Prostate gland (tissue), 2 donors: ENCODE results near the gene GAPT. TPM values are rescaled to one million over a fixed set of nuclear protein-coding genes. Genes with fewer than 3 reads are reported as not detected.

Source experiments
- DNase-seq: peaks from one replicate; pipeline ENCODE4 v3.0.0-alpha.2; 2019; ENCODE audit warnings: low spot score
- H3K27ac ChIP-seq, 2 donors: fragments of 200-600 bp; sonication (generic); 2 replicates each; pipeline ENCODE4 v1.5.1; 2017 to 2019
- H3K27me3 ChIP-seq: fragments of 200-600 bp; sonication (generic); replicated peaks from 2 replicates; pipeline ENCODE4 v1.5.1; 2019; ENCODE audit not compliant: insufficient read depth
- H3K36me3 ChIP-seq, 2 donors: fragments of 200-600 bp; sonication (generic); 1 replicate in 1 of 2; 2 replicates in 1 of 2; pipeline versions ENCODE4 v1.5.1 to v1.8.1; 2017 to 2019
- H3K4me1 ChIP-seq: fragments of 200-600 bp; sonication (generic); replicated peaks from 2 replicates; pipeline ENCODE4 v1.5.1; 2019
- H3K4me3 ChIP-seq, 2 donors: fragments of 200-600 bp; sonication (generic); 2 replicates each; pipeline ENCODE4 v1.5.1; 2017 to 2019
- H3K9me3 ChIP-seq: fragments of 200-600 bp; sonication (generic); 2 replicates; pipeline ENCODE4 v1.5.1; 2017
- POLR2A ChIP-seq: fragments of 450-650 bp; IDR thresholded peaks from one replicate; pipeline ENCODE4 v1.6.1; 2016; ENCODE audit warnings: antibody characterized with exemption, mild to moderate bottlenecking
- POLR2AphosphoS5 ChIP-seq: sonication (generic); formaldehyde crosslinking; IDR thresholded peaks from one replicate; pipeline ENCODE4 v1.6.1; 2017; ENCODE audit warnings: antibody characterized with exemption
- WGBS: methylation state at CpG from one replicate; pipeline ENCODE4 v1.1.5; 2018; 5-methylcytosine and 5-hydroxymethylcytosine counted together
- intact Hi-C: fragments of 100-400 bp; cut with DNase I; formaldehyde crosslinking; loops from one replicate; pipeline ENCODE4 v1.14.2; 2022
- total RNA-seq, 2 donors: library from RNA; depleted of rRNA; stranded (reverse); fragments of >200 nt; gene quantifications; one replicate each; pipeline ENCODE4 v1.1.0, GENCODE V29; 2016
- TF ChIP-seq, protein P1 (sequence below), 4 experiments: fragments of 200-600 bp in 2 of 4; fragments of 450-650 bp in 2 of 4; sonication (generic) in 2 of 4; IDR thresholded peaks; 1 replicate in 3 of 4; 2 replicates in 1 of 4; pipeline ENCODE4 v1.5.1; 2016 to 2019; ENCODE audit warnings: antibody characterized with exemption in 4 of 4, mild to moderate bottlenecking in 2 of 4, moderate library complexity in 2 of 4

Gene GAPT
- total RNA-seq, 2 donors from 2014 or later: 0.36 to 3.0 TPM

DNA sequence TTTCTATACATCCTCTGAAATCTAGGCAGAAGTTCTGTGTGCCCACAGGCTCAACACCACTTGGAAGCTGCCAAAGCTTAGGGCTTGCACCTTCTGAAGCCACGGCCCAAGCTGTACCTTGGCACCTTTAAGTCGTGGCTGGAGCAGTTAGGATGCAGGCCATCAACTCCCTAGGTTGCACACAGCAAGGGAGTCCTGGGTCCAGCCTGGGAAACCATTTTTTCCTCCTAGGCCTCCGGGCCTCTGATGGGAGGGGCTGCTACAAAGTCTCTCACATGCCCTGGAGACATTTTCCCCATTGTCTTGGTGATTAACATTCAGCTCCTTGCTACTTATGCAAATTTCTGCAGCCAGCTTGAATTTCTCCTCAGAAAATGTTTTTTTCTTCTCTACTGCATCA lies 15.8 kb upstream of the GAPT start:
- no peak overlapping the region for H3K4me3 ChIP-seq
- WGBS: 68% methylated on average over 3 of the region's 3 CpGs
- no peak overlapping the region for H3K27ac ChIP-seq
- H3K27me3 ChIP-seq: no peaks in the 10 kb centered on the region
- intact Hi-C loops: no loop called here
- no peaks in the 10 kb centered on the region for H3K9me3 ChIP-seq
- TF ChIP-seq, protein P1, sequence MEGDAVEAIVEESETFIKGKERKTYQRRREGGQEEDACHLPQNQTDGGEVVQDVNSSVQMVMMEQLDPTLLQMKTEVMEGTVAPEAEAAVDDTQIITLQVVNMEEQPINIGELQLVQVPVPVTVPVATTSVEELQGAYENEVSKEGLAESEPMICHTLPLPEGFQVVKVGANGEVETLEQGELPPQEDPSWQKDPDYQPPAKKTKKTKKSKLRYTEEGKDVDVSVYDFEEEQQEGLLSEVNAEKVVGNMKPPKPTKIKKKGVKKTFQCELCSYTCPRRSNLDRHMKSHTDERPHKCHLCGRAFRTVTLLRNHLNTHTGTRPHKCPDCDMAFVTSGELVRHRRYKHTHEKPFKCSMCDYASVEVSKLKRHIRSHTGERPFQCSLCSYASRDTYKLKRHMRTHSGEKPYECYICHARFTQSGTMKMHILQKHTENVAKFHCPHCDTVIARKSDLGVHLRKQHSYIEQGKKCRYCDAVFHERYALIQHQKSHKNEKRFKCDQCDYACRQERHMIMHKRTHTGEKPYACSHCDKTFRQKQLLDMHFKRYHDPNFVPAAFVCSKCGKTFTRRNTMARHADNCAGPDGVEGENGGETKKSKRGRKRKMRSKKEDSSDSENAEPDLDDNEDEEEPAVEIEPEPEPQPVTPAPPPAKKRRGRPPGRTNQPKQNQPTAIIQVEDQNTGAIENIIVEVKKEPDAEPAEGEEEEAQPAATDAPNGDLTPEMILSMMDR (IDR thresholded peaks at IDR 0.05): no peak
- TF ChIP-seq POLR2A (no peak), POLR2AphosphoS5 (no peak)
- DNase-seq: no peak
- no peaks in the 10 kb centered on the region for H3K36me3 ChIP-seq
- no peaks in the 10 kb centered on the region for H3K4me1 ChIP-seq

DNA sequence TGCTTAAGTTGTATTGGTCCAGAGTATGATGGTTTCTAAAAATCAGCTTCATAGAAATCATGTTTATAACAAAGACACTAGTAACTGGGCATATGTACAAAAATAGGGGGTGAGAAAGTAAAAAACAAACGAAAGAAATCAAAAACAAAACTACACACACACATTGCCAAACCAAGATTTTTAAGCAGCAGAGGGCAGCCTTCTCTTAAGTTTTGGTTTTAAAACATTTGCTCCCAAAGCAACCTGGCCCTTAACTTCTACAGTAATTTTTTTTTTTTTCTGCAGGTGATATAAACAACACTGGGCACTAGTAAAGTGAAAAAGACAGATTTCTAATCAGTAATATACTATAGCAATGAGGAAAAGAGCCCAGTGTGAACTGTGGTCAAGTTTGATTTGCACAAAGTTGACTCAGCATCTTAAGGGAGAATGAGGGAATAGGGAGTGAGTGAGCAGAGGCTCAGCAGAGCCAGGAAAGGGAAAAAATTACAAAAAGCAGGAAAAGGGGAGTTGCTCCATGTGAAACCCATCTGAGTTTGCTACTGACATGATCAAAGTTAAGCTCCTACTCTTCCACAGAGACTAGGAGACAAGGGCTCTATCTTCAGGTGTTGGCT lies 13.4 kb upstream of the GAPT start:
- H3K27ac ChIP-seq: no peak overlapping the region
- no peak for TF ChIP-seq POLR2A
- TF ChIP-seq, protein P1 (IDR thresholded peaks at IDR 0.05): peak in 1 of 4 experiments; percentile 16
- no peaks in the 10 kb centered on the region for H3K9me3 ChIP-seq
- no peaks in the 10 kb centered on the region for H3K36me3 ChIP-seq
- WGBS: 21% methylated on average over 1 of the region's 1 CpG
- H3K27me3 ChIP-seq: no peaks in the 10 kb centered on the region
- DNase-seq: no peak
- no peak overlapping the region for H3K4me3 ChIP-seq
- intact Hi-C loops: no loop called here
- no peaks in the 10 kb centered on the region for H3K4me1 ChIP-seq

DNA sequence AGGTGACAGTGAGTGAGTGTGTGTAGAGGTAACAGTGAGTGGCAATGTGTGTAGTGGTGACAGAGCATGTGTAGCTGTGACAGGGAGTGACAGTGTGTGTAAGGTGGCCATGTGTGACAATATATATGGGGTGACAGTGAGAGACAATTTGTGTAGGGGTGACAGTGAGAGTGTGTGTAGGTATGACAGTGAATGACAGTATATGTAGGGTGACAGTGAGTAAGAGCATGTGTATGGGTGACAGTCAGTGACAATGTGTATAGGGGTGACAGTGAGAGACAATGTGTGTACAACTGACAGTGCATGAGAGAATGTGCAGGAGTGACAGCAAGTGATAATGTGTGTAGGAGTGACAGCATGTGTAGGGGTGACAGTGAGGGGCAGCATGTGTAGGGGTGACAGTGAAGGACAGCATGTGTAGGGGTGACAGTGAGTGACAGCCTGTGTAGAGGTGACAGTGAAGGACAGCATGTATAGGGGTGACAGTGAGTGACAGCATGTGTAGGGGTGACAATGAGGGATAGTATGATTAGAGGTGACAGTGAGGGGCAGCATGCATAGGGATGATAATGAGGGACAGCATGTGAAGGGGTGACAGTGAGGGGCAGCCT lies 10.1 kb upstream of the GAPT start:
- H3K27me3 ChIP-seq: no peaks in the 10 kb centered on the region
- no peak for DNase-seq
- no peak overlapping the region for H3K4me3 ChIP-seq
- H3K36me3 ChIP-seq: no peaks in the 10 kb centered on the region
- H3K4me1 ChIP-seq: no peaks in the 10 kb centered on the region
- TF ChIP-seq POLR2A (no peak), POLR2AphosphoS5 (no peak)
- TF ChIP-seq, protein P1 (IDR thresholded peaks at IDR 0.05): no peak
- H3K9me3 ChIP-seq: no peaks in the 10 kb centered on the region
- intact Hi-C loops: no loop called here
- no peak overlapping the region for H3K27ac ChIP-seq

DNA sequence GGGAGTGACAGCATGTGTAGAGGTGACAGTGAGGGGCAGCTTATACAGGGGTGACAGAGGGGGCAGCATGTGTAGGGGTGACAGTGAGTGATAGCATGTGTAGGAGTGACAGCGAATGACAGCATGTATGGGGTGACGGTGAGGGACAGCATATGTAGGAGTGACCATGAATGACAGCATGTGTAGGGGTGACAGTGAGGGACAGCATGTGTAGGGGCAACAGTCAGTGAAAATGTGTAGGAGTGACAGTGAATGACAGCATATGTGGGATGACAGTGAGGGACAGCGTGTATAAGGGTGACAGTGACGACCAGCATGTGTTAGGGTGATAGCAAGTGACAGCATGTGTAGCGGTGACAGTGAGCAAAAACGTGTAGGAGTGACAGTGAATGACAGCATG lies 9.4 kb upstream of the GAPT start:
- Histone ChIP-seq H3K9me3 (no peaks in the 10 kb centered on the region), H3K27ac (no peak overlapping the region), H3K36me3 (no peaks in the 10 kb centered on the region), H3K4me1 (no peaks in the 10 kb centered on the region), H3K4me3 (no peak overlapping the region), H3K27me3 (no peaks in the 10 kb centered on the region)
- intact Hi-C loops: no loop called here
- WGBS: 86% methylated on average over 6 of the region's 6 CpGs
- DNase-seq: no peak
- TF ChIP-seq POLR2AphosphoS5 (no peak), POLR2A (no peak)
- TF ChIP-seq, protein P1 (IDR thresholded peaks at IDR 0.05): no peak

DNA sequence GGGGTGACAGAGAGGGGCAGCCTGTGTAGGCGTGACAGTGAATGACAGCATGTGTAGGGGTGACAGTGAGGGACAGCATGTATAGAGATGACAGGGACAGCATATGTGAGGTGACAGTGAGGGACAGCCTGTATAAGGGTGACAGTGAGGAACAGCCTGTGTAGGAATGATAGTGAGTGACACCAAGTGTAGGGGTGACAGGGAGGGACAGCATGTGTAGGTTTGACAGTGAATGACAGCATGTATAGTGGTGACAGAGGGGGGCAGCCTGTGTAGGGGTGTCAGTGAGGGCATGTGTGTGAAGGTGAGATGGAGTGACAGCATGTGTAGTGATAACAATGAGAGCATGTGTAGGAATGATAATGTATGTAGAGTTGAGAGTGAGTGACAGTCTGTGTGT lies 8.7 kb upstream of the GAPT start:
- 96% methylated on average over 1 of the region's 1 CpG for WGBS

More for the DNA sequence above, 8.7 kb upstream of the GAPT start:
- Histone ChIP-seq H3K27me3 (no peaks in the 10 kb centered on the region), H3K4me1 (no peaks in the 10 kb centered on the region), H3K27ac (no peak overlapping the region), H3K4me3 (no peak overlapping the region), H3K36me3 (no peaks in the 10 kb centered on the region), H3K9me3 (no peaks in the 10 kb centered on the region)
- TF ChIP-seq POLR2AphosphoS5 (no peak), POLR2A (no peak)
- TF ChIP-seq, protein P1 (IDR thresholded peaks at IDR 0.05): no peak
- intact Hi-C loops: no loop called here
- no peak for DNase-seq
